TTC549 (cell line): ENCODE data around the gene PGA3.
"Not testable (repeated sequence)": the region's sequence is repeated elsewhere in the genome, so short reads cannot be mapped to it uniquely, and the experiment has no call there.

Source experiments
- FAIRE-seq: peaks from 2 replicates; lab custom pipeline; 2012; peaks lifted over from hg19 to GRCh38; lab: Jason Lieb, UNC

Gene PGA3

GRCh38 chr11:61202950-61203746 lies at the start of gene PGA3:
TSS of gene PGA3 (plus strand) at chr11:61203515. CDS start at chr11:61203565, 50 bp downstream.
- not testable (repeated sequence) for FAIRE-seq

GRCh38 chr11:61153593-61154095 lies 49.7 kb upstream of the PGA3 start:
- no peak for FAIRE-seq

- FAIRE-seq, result no peak
Observed at GRCh38 chr11:61154528-61154927, 48.8 kb upstream of the PGA3 start.

GRCh38 chr11:61155312-61155711 lies 48.0 kb upstream of the PGA3 start:
- FAIRE-seq, result no peak

DNA sequence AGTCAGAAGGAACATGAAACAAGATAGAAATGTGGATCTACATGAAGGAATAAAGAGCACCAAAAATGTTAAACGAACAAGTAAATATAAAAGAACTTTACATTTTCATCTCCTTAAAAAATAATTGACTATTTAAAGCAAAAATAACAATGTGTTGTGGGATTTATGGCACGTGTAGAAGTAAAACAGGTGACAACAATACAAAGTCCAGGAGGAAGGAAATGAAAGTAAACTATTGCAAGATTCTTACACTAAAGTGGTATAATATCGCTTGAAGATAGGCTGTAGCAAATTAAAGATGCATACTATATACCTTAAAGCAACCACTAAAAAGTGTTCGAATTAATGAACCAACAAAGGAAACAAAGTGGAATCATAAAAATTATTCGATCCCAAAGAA lies 47.6 kb upstream of the PGA3 start:
- FAIRE-seq, result no peak

DNA sequence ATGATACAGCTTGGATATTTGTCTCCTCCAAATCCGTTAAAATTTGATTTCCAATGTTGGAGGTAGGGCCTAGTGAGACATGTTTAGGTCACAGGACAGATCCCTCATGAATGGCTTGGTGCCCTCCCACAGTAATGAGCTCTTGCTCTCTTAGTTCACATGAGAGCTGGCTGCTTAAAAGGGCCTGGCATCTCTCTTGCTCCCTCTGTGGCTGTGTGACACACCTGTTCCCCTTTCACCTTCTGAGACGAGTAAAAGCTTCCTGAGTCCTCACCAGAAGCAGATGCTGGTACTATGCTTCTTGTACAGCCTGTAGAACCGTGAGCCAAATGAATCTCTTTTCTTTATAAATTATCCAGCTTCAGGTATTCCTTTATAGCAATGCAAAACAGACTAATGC lies 45.6 kb upstream of the PGA3 start:
- no peak for FAIRE-seq

- FAIRE-seq, result no peak
Observed at GRCh38 chr11:61158691-61159381, 44.5 kb upstream of the PGA3 start.

GRCh38 chr11:61160487-61161189 lies 42.7 kb upstream of the PGA3 start:
- FAIRE-seq, result no peak

- FAIRE-seq, result no peak
Observed at GRCh38 chr11:61161190-61162091, 41.9 kb upstream of the PGA3 start, which contains the start of gene VPS37C. TSS of gene VPS37C (minus strand) at chr11:61161426. CDS start at chr11:61138829, 22,597 bp downstream.

DNA sequence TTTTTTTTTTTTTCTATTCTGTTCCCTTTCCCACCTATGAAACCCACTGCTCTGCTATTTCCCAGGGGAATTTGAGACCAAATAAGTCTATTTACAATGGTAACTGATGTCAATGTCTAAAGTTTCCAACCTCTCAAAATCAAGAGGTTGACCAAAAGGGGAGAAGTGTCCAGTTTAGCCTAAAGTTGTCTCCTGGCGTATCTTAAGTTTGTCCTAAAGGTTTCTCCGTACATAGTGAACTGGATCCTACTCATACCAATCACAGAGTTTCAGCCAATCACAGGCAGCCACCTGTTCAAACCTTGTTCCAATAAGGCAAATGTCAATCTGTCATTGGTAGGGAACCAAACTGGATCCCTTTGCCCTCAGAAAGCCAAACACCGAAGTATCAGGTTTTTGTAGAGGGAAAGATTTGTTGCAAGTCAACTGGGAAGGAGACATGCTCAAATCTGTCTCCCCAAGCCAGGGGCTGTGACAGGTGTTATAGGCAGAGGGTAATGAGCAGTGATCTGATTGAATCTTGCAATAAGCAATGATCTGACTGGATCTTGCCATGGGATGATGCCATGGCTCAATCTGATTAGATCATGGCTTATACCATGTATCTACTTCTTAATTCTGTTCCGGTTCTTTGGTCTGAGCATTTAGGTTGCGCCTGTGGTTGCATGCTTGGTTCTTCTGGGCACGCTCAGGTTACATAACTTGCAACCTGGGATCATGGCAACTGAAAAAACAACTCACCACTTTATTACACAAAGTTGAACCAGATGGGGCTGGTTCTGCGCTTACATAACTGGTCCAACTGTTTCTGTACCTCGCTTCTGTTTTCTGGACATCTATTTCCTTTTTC lies 41.0 kb upstream of the PGA3 start:
- no peak for FAIRE-seq

- FAIRE-seq, result no peak
Observed at GRCh38 chr11:61163021-61163420, 40.3 kb upstream of the PGA3 start.

GRCh38 chr11:61163714-61164605 lies 39.4 kb upstream of the PGA3 start:
- FAIRE-seq, result no peak

- FAIRE-seq, result no peak
Observed at GRCh38 chr11:61164606-61165424, 38.5 kb upstream of the PGA3 start.

DNA sequence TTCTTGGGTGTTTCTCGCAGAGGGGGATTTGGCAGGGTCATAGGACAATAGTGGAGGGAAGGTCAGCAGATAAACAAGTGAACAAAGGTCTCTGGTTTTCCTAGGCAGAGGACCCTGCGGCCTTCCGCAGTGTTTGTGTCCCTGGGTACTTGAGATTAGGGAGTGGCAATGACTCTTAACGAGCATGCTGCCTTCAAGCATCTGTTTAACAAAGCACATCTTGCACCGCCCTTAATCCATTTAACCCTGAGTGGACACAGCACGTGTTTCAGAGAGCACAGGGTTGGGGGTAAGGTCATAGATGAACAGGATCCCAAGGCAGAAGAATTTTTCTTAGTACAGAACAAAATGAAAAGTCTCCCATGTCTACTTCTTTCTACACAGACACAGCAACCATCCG lies 37.5 kb upstream of the PGA3 start:
- FAIRE-seq, result not testable (repeated sequence)

GRCh38 chr11:61166331-61166730 lies 37.0 kb upstream of the PGA3 start:
- not testable (repeated sequence) for FAIRE-seq

GRCh38 chr11:61168042-61168688 lies 35.1 kb upstream of the PGA3 start:
- no peak for FAIRE-seq

GRCh38 chr11:61168800-61169199 lies 34.5 kb upstream of the PGA3 start:
- FAIRE-seq, result no peak

DNA sequence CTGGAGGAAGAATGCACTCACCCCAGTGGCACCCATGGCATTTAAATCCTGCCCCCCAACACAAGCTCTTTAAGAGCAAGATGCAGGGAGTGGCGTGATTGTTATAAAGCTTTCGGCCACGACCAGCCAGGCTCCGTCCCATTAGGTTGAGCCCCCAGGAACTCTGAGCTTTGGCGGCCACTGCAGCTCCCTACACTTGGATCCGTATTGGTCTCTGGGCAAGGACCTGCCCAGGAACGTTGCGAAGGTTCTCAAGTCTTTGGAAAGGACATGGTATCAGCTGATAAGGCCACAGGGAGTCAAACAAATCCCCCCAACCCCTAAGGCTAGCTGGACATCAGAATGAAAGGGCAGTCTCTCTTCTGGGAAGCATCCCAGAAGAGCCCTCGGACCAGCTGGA lies 32.7 kb upstream of the PGA3 start:
- FAIRE-seq, result no peak
